Measurements from ENCODE around the gene MRPS6.

Gene MRPS6

DNA sequence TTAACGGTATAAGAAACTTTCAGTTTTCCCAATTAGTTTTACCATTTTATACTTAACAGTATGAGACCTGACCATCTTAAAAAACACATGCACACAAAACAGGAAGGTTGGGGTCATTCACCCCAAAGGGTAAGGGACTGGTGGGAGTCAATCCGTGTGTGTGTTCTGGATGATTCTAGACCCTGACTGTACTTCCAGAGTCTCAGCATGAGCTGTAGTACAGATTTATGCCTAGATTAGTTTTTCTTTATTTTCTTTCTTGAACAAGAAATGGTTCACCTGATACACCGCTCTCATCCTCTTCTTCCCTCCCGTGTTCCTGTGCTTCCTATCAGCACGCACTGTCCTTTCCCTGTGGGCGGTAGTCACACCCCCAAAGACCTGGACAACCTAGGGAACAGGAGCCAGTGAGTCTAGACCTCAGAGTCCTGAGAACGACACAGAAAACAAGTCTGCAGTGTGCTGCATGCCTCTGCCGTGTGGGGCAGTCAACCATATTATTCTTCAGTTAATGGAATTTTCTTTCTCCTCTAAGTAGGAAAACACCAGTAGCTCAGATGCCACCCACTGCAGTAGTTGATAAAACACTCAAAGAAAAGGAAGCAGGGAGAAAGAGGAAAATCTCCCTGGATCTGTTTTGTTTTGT is 38.9 kb upstream of the MRPS6 start:
- no peak overlapping the region for H3K4me3 ChIP-seq (ENCODE audit: low read depth, low read length)
- TF ChIP-seq, protein P1, sequence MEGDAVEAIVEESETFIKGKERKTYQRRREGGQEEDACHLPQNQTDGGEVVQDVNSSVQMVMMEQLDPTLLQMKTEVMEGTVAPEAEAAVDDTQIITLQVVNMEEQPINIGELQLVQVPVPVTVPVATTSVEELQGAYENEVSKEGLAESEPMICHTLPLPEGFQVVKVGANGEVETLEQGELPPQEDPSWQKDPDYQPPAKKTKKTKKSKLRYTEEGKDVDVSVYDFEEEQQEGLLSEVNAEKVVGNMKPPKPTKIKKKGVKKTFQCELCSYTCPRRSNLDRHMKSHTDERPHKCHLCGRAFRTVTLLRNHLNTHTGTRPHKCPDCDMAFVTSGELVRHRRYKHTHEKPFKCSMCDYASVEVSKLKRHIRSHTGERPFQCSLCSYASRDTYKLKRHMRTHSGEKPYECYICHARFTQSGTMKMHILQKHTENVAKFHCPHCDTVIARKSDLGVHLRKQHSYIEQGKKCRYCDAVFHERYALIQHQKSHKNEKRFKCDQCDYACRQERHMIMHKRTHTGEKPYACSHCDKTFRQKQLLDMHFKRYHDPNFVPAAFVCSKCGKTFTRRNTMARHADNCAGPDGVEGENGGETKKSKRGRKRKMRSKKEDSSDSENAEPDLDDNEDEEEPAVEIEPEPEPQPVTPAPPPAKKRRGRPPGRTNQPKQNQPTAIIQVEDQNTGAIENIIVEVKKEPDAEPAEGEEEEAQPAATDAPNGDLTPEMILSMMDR (IDR thresholded peaks at IDR 0.05; ENCODE audit: low read depth, low read length), result no peak

- TF ChIP-seq, protein P1 (IDR thresholded peaks at IDR 0.05; ENCODE audit: low read depth, low read length), result no peak
- no peak overlapping the region for H3K4me3 ChIP-seq (ENCODE audit: low read depth, low read length)
Observed at GRCh38 chr21:34035619-34036354, 37.6 kb upstream of the MRPS6 start.

GRCh38 chr21:34037009-34037795 is 36.2 kb upstream of the MRPS6 start:
- TF ChIP-seq, protein P1 (IDR thresholded peaks at IDR 0.05; ENCODE audit: low read depth, low read length), result no peak
- H3K4me3 ChIP-seq (ENCODE audit: low read depth, low read length), result no peak overlapping the region

GRCh38 chr21:34039678-34040382 is 33.5 kb upstream of the MRPS6 start:
- TF ChIP-seq, protein P1 (IDR thresholded peaks at IDR 0.05; ENCODE audit: low read depth, low read length), result no peak
- no peak overlapping the region for H3K4me3 ChIP-seq (ENCODE audit: low read depth, low read length)

DNA sequence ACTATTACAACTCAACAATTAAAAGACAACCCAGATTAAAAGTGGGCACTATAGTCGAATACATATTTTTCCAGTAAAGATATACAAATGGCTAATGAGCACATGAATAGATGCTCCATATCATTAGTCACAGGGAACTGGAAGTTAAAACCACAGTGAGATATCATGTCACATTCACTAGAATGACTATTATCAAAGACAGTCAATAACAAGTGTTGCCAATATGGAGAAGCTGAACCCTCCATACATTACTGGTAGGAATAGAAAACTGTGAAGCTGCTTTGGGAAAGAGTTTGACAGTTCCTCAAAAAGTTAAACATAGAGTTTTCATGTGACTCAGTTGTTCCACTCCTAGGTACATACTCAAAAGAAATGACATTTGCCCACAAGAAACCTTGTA is 30.6 kb upstream of the MRPS6 start:
- no peak overlapping the region for H3K4me3 ChIP-seq (ENCODE audit: low read depth, low read length)
- TF ChIP-seq, protein P1 (IDR thresholded peaks at IDR 0.05; ENCODE audit: low read depth, low read length), result no peak

GRCh38 chr21:34043333-34043732 is 30.0 kb upstream of the MRPS6 start:
- TF ChIP-seq, protein P1 (IDR thresholded peaks at IDR 0.05; ENCODE audit: low read depth, low read length), result no peak
- no peak overlapping the region for H3K4me3 ChIP-seq (ENCODE audit: low read depth, low read length)
